ENCODE measurements around the gene PRSS22. TPM values are rescaled to one million over a fixed set of nuclear protein-coding genes. Genes with fewer than 3 reads are reported as not detected.

The PRSS22 gene
- polyA plus RNA-seq, 1 donor from 2014 or later, result not detected

- Histone ChIP-seq H2AFZ (ENCODE audit: low read depth, low read length) (no peak overlapping the region), H3K4me3 (ENCODE audit: low read length) (no peak overlapping the region), H3K36me3 (ENCODE audit: insufficient read depth, low read length) (no peaks in the 10 kb centered on the region), H3K9me3 (ENCODE audit: low read length) (no peaks in the 10 kb centered on the region), H3K9ac (ENCODE audit: low read length) (no peak overlapping the region), H3K9me2 (ENCODE audit: insufficient read depth, low read length) (no peaks in the 10 kb centered on the region), H3K4me2 (ENCODE audit: low read length) (no peak overlapping the region), H3K79me2 (replicated peaks; ENCODE audit: insufficient read depth, low read length) (no peaks in the 10 kb centered on the region), H3K27me3 (ENCODE audit: insufficient read depth, low read depth, low read length) (no peaks in the 10 kb centered on the region), H4K20me1 (ENCODE audit: insufficient read depth) (no peaks in the 10 kb centered on the region), H3F3A (ENCODE audit: insufficient read depth, low read length, poor library complexity, severe bottlenecking) (no peaks in the 10 kb centered on the region), H3K27ac (ENCODE audit: low read length) (no peak overlapping the region)
- TF ChIP-seq RAD21 (conservative IDR thresholded peaks at IDR 0.05) (no peak), REST (IDR thresholded peaks at IDR 0.05; ENCODE audit: borderline replicate concordance) (no peak), EZH2 (IDR thresholded peaks at IDR 0.05; ENCODE audit: borderline replicate concordance, insufficient read depth, low read length, poor library complexity, severe bottlenecking) (no peak), MXI1 (conservative IDR thresholded peaks at IDR 0.05; ENCODE audit: poor library complexity, severe bottlenecking) (no peak), TAF1 (IDR thresholded peaks at IDR 0.05; ENCODE audit: low read depth) (no peak), CTCF (IDR thresholded peaks at IDR 0.05; ENCODE audit: poor library complexity, severe bottlenecking) (no peak)
Measured at GRCh38 chr16:2840914-2841313, 17.1 kb downstream of the PRSS22 start.

- Histone ChIP-seq H2AFZ (ENCODE audit: low read depth, low read length) (no peak overlapping the region), H3K27me3 (ENCODE audit: insufficient read depth, low read depth, low read length) (no peaks in the 10 kb centered on the region), H4K20me1 (ENCODE audit: insufficient read depth) (no peaks in the 10 kb centered on the region), H3K9me2 (ENCODE audit: insufficient read depth, low read length) (no peaks in the 10 kb centered on the region), H3K36me3 (ENCODE audit: insufficient read depth, low read length) (no peaks in the 10 kb centered on the region), H3K9ac (ENCODE audit: low read length) (no peak overlapping the region), H3K4me2 (ENCODE audit: low read length) (no peak overlapping the region), H3K4me3 (ENCODE audit: low read length) (no peak overlapping the region), H3K79me2 (replicated peaks; ENCODE audit: insufficient read depth, low read length) (no peaks in the 10 kb centered on the region), H3K9me3 (ENCODE audit: low read length) (no peaks in the 10 kb centered on the region), H3K27ac (ENCODE audit: low read length) (no peak overlapping the region), H3F3A (ENCODE audit: insufficient read depth, low read length, poor library complexity, severe bottlenecking) (no peaks in the 10 kb centered on the region)
- no peak for TF ChIP-seq POLR2AphosphoS5 (IDR thresholded peaks at IDR 0.05)
- no peak for TF ChIP-seq MXI1 (conservative IDR thresholded peaks at IDR 0.05; ENCODE audit: poor library complexity, severe bottlenecking)
- no peak for TF ChIP-seq TAF1 (IDR thresholded peaks at IDR 0.05; ENCODE audit: low read depth)
- TF ChIP-seq SMC3 (conservative IDR thresholded peaks at IDR 0.05; ENCODE audit: poor library complexity), result no peak
- TF ChIP-seq RAD21 (conservative IDR thresholded peaks at IDR 0.05), result no peak
- no peak for TF ChIP-seq REST (IDR thresholded peaks at IDR 0.05; ENCODE audit: borderline replicate concordance)
- TF ChIP-seq CTCF (IDR thresholded peaks at IDR 0.05; ENCODE audit: poor library complexity, severe bottlenecking), result no peak
- no peak for TF ChIP-seq EZH2 (IDR thresholded peaks at IDR 0.05; ENCODE audit: borderline replicate concordance, insufficient read depth, low read length, poor library complexity, severe bottlenecking)
- TF ChIP-seq EP300 (conservative IDR thresholded peaks at IDR 0.05; ENCODE audit: poor library complexity, severe bottlenecking), result no peak
Measured at GRCh38 chr16:2839650-2840450, 18.1 kb downstream of the PRSS22 start.
